ENCODE measurements around the gene CMTM8. TPM values are rescaled to one million over a fixed set of nuclear protein-coding genes. Genes with fewer than 3 reads are reported as not detected.

The CMTM8 gene
- total and polyA plus RNA-seq, 2 of the 8 experiments (the other 6 are each of a cell fraction or from before 2014, with no cell fraction given): 10.5 to 22.4 TPM

DNA sequence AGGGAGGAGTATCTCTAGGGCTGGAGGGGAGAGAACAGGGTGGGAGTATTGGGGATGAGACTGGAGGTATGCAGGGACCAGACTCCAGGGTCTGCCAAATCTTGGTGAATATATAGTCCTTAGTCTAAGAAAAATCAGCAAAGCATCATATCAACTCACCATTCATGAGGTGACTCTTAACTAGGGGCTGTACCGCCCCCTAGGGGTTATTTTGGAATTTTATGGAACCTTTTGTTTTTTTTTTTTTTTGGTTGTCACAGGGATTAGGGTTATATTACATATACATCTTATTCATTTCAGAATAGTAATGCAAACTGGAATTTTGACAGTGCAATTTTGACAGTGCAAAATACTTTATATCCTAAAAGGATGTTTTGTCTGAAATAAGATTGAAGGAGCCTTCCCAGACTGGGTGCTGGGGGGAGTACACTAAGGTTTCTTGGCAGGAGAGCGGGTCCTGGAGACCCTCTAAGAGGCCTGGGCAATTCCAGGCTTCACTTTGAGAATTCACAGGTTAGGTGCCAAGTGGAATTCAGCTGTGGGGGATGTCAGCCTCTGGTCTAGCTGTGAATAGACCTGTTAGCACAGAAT lies 160.6 kb downstream of the CMTM8 start:
- Histone ChIP-seq H3K79me2 (ENCODE audit: control insufficient read depth in 1 of 2, insufficient read depth in 2 of 2, low read length in 2 of 2) (peaks cover 0 to 40% of the 10 kb centered on the region in 2 experiments; a peak in 3 of 4 replicates), H3K4me3 (ENCODE audit: extremely low read depth in 1 of 4, insufficient read depth in 2 of 4, low read depth in 3 of 4, low read length in 4 of 4) (no peak overlapping the region), H3K27ac (ENCODE audit: low read depth, low read length) (no peak overlapping the region), H4K8ac (ENCODE audit: extremely low read depth, insufficient read depth, low read length) (no peak overlapping the region), H3K79me1 (ENCODE audit: low read depth, low read length) (peaks cover 4% of the 10 kb centered on the region; the same call in 1 of the 2 replicates), H2BK12ac (ENCODE audit: low read depth, low read length) (no peak overlapping the region), H2BK120ac (replicated peaks; ENCODE audit: low read depth, low read length) (no peak overlapping the region), H2AK5ac (ENCODE audit: low read depth, low read length) (no peak overlapping the region), H3K23ac (ENCODE audit: insufficient read length) (no peak overlapping the region), H2BK15ac (ENCODE audit: low read length) (no peak overlapping the region), H3K4me1 (replicated peaks in 1 of 4; ENCODE audit: control insufficient read depth in 3 of 4, insufficient read depth in 4 of 4, low read length in 3 of 4) (peaks cover 0 to 5% (median 2%) of the 10 kb centered on the region in 4 experiments; a peak in 5 of 7 replicates), H4K5ac (ENCODE audit: insufficient read length, low read depth, low read length) (no peak overlapping the region), H3K4me2 (ENCODE audit: insufficient read depth in 1 of 2, low read depth in 2 of 2, low read length in 2 of 2) (no peak overlapping the region), H4K20me1 (replicated peaks in 1 of 2; ENCODE audit: control insufficient read depth in 1 of 2, insufficient read depth in 2 of 2, low read length in 2 of 2) (peaks cover 2% of the 10 kb centered on the region in 2 experiments), H3K18ac (ENCODE audit: extremely low read depth, low read length) (no peak overlapping the region), H3K27me3 (replicated peaks in 1 of 4; ENCODE audit: control insufficient read depth in 3 of 4, extremely low read depth in 1 of 4, insufficient read depth in 3 of 4, low read length in 3 of 4) (no peaks in the 10 kb centered on the region), H3K23me2 (ENCODE audit: low read depth, low read length) (no peaks in the 10 kb centered on the region; the same call in 1 of the 2 replicates), H3K9ac (replicated peaks in 1 of 4; ENCODE audit: extremely low read depth in 1 of 4, low read depth in 3 of 4, low read length in 3 of 4) (no peak overlapping the region), H2BK20ac (ENCODE audit: low read length) (no peak overlapping the region), H2BK5ac (ENCODE audit: low read depth, low read length) (no peak overlapping the region), H3K36me3 (ENCODE audit: control insufficient read depth in 2 of 4, insufficient read depth in 4 of 4, low read length in 3 of 4) (no peaks in the 10 kb centered on the region), H3K56ac (replicated peaks; ENCODE audit: insufficient read length, low read depth, low read length) (no peak overlapping the region), H3K9me3 (ENCODE audit: insufficient read depth in 2 of 2, low read depth in 1 of 2, low read length in 1 of 2) (no peaks in the 10 kb centered on the region), H3K14ac (ENCODE audit: insufficient read length) (no peak overlapping the region), H3K4ac (replicated peaks; ENCODE audit: insufficient read length, low read depth, low read length) (no peak overlapping the region), H4K91ac (replicated peaks; ENCODE audit: insufficient read length, low read length) (no peak overlapping the region), H2AFZ (ENCODE audit: low read length) (no peak overlapping the region)
- FAIRE-seq: no peak
- 31% methylated on average over 2 of the region's 2 CpGs; no CpG with 5 or more reads in 1 of the 2 experiments for WGBS, 2 experiments (ENCODE audit: extremely low coverage in 1 of 2, insufficient coverage in 1 of 2, insufficient read length in 1 of 2, insufficient replicate concordance in 2 of 2, low coverage in 1 of 2, low lambda C conversion rate in 2 of 2, missing lambda C conversion rate in 1 of 2)
- CTCF ChIA-PET (ENCODE audit: partially characterized antibody): interaction anchor here (0.7 to 12.8 kb wide), 16 partner anchors 11 to 73 kb away, joined by 3 to 121 read pairs (median 4); no protein-coding TSS in a partner anchor
- TF ChIP-seq, protein P1, sequence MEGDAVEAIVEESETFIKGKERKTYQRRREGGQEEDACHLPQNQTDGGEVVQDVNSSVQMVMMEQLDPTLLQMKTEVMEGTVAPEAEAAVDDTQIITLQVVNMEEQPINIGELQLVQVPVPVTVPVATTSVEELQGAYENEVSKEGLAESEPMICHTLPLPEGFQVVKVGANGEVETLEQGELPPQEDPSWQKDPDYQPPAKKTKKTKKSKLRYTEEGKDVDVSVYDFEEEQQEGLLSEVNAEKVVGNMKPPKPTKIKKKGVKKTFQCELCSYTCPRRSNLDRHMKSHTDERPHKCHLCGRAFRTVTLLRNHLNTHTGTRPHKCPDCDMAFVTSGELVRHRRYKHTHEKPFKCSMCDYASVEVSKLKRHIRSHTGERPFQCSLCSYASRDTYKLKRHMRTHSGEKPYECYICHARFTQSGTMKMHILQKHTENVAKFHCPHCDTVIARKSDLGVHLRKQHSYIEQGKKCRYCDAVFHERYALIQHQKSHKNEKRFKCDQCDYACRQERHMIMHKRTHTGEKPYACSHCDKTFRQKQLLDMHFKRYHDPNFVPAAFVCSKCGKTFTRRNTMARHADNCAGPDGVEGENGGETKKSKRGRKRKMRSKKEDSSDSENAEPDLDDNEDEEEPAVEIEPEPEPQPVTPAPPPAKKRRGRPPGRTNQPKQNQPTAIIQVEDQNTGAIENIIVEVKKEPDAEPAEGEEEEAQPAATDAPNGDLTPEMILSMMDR (IDR thresholded peaks at IDR 0.05; ENCODE audit: control extremely low read depth in 1 of 3, insufficient read depth in 1 of 3, low read depth in 1 of 3, low read length in 3 of 3): peak in 2 of 3 experiments; percentile 42 to 52; a peak in 2 of 4 replicates
- TF ChIP-seq RAD21 (IDR thresholded peaks at IDR 0.05 in 1 of 2, conservative IDR thresholded peaks at IDR 0.05 in 1 of 2; ENCODE audit: low read depth in 2 of 2, low read length in 2 of 2): peak; percentile 67 to 69
- TF ChIP-seq SIX5 (IDR thresholded peaks at IDR 0.05; ENCODE audit: low read depth, low read length): no peak
- no peak for TF ChIP-seq CREB1 (IDR thresholded peaks at IDR 0.05)
- no peak for TF ChIP-seq TEAD4 (IDR thresholded peaks at IDR 0.05; ENCODE audit: low read depth, low read length)
- POLR2A ChIA-PET (ENCODE audit: partially characterized antibody): no interaction called here
- no peak for DNase-seq (ENCODE audit: low read depth in 1 of 2, low spot score in 2 of 2)
